Skeletal muscle tissue (tissue), 4 donors: ENCODE results near the gene TNRC6A. TPM values are rescaled to one million over a fixed set of nuclear protein-coding genes. Genes with fewer than 3 reads are reported as not detected.
"Not testable (repeated sequence)": the region's sequence is repeated elsewhere in the genome, so short reads cannot be mapped to it uniquely, and the experiment has no call there.

Experiments
- H3K27ac ChIP-seq: one replicate; pipeline ENCODE4 v1.7.0; 2013; ENCODE audit warnings: mild to moderate bottlenecking, low read depth, low read length, inconsistent platforms
- H3K27me3 ChIP-seq, 3 donors: one replicate each; pipeline ENCODE4 v1.7.0; 2013; ENCODE audit warnings: low read length in 3 of 3; ENCODE audit not compliant: control insufficient read depth in 3 of 3, insufficient read depth in 3 of 3
- H3K36me3 ChIP-seq, 3 donors: one replicate each; pipeline ENCODE4 v1.7.0; 2013; ENCODE audit warnings: low read length in 3 of 3; ENCODE audit not compliant: control insufficient read depth in 3 of 3, insufficient read depth in 3 of 3
- H3K4me1 ChIP-seq, 3 donors: one replicate each; pipeline ENCODE4 v1.7.0; 2013; ENCODE audit warnings: low read length in 3 of 3, mild to moderate bottlenecking in 3 of 3; ENCODE audit not compliant: control insufficient read depth in 3 of 3, insufficient read depth in 3 of 3
- H3K4me3 ChIP-seq, 3 donors: one replicate each; pipeline ENCODE4 v1.7.0; 2013; ENCODE audit warnings: low read length in 3 of 3
- H3K9ac ChIP-seq, 3 donors: one replicate each; pipeline ENCODE4 v1.7.0; 2013; ENCODE audit warnings: low read length in 3 of 3, mild to moderate bottlenecking in 3 of 3, moderate library complexity in 2 of 3, low read depth in 1 of 3
- H3K9me3 ChIP-seq, 3 donors: one replicate each; pipeline ENCODE4 v1.7.0; 2013; ENCODE audit warnings: low read length in 3 of 3; ENCODE audit not compliant: control insufficient read depth in 3 of 3
- total RNA-seq: library from RNA; depleted of rRNA; stranded (reverse); fragments of >200 nt; gene quantifications from one replicate; pipeline ENCODE4 v1.2.3, GENCODE V29; 2014
- donor health status: Osteomylitis.

TNRC6A gene
- total RNA-seq, 1 donor from 2014 or later, result 24.5 TPM

DNA sequence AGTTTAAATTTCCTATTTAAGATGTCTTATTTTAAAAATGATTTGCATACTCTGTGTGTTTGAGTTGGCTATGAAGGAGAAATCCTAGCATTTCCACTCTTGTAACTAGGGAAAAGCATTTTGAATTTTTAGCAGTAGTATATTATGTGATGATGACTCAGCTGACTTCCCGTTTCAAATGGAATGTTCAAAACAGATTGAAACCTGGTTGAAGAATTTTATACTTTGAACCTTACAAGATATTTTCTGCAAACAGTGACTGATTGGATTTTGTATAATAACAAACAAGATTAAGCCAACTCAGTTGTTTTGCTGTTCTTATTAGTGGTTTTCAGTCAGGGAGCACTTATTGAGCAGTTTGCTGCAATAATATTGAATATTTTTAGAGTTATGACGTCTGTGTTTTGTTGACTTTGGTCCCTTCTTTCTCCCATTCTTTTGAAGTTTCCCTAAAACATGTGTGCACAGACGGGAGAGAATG lies 8.0 kb downstream of the TNRC6A start:
- H3K4me3 ChIP-seq, result peak overlapping the region in 1 of 3 donors; percentile 33
- peaks cover 39 to 67% (median 66%) of the 10 kb centered on the region in 3 donors for H3K4me1 ChIP-seq
- H3K27me3 ChIP-seq, result no peaks in the 10 kb centered on the region

DNA sequence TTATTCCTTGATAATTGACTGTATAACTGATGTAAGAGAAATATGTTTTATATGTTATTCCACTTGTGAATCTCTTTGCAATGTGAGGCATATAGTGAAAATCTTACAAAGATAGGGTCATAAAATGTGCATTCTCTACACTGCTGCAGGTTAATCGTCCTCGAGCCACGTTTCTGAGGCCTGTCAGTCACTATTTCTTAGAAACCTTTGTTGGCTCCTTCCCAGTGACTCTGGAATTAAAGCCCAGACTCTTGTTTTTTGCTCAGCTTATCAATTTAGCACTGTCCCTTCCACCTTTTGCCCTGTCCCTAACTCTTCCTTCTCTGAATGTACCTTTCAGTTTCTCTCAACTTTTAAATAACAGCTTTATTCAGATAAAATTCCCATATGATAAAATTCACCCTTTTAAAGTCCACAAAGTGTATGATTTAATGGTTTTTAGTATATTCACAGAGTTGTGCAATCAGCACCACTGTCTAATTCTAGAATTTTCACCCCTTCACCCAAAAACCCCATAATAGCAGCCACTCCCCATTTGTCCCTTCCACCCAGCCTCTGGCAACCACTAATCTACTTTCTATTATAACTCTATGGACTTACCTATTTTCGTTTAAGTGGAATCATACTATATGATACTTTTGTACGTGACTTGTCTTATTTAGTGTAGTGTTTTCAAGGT lies 8.6 kb downstream of the TNRC6A start:
- Histone ChIP-seq H3K36me3 (peaks cover 0 to 5% (median 3%) of the 10 kb centered on the region in 3 donors), H3K4me1 (peaks cover 40 to 62% (median 60%) of the 10 kb centered on the region in 3 donors), H3K27ac (peak overlapping the region; percentile 4), H3K27me3 (no peaks in the 10 kb centered on the region), H3K9me3 (no peaks in the 10 kb centered on the region), H3K4me3 (peak overlapping the region in 1 of 3 donors; percentile 33), H3K9ac (peak overlapping the region in 1 of 3 donors; percentile 1)

More for the DNA sequence above, 8.0 kb downstream of the TNRC6A start:
- Histone ChIP-seq H3K36me3 (peaks cover 0 to 5% (median 3%) of the 10 kb centered on the region in 3 donors), H3K9me3 (no peaks in the 10 kb centered on the region), H3K9ac (peak overlapping the region in 1 of 3 donors; percentile 1), H3K27ac (peak overlapping the region; percentile 4)

DNA sequence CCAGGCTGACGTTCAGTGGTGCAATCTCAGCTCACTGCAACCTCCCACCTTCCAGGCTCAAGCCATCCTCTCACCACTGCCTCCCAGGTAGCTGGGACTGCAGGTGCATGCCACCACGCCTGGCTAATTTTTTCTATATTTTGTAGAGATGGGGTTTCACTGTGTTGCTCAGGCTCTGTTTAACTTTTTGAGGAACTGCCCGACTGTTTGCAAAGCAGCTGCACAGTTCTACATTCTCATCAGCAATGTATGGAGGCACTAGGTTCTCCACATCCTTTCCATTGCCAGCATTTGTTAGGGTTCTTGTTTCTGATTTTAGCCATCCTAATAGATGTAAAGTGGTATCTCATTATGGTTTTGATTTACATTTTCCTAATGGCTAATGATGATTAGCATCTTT lies 9.4 kb downstream of the TNRC6A start:
- Histone ChIP-seq H3K4me3 (no peak overlapping the region), H3K27ac (no peak overlapping the region), H3K27me3 (no peaks in the 10 kb centered on the region), H3K36me3 (peaks cover 0 to 5% (median under 1%) of the 10 kb centered on the region in 3 donors), H3K9me3 (no peaks in the 10 kb centered on the region), H3K4me1 (peaks cover 32 to 57% (median 54%) of the 10 kb centered on the region in 3 donors), H3K9ac (no peak overlapping the region)

DNA sequence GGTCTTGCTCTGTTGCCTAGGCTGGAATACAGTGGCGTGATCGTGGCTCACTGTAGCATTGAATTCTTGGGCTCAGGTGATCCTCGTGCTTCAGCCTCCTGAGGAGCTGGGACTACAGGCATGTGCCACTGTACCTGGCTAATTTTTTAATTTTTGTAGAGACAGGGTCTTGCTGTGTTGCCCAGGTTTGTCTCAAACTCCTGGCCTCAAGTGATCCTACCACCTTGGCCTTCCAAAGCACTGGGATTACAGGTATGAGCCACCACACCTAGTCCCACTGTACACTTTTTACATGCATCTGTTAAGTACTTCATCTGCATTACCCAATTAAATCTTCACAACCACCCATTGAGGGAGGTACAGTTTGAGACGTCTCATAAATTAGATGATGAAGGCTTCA lies 12.4 kb downstream of the TNRC6A start:
- Histone ChIP-seq H3K27me3 (no peaks in the 10 kb centered on the region), H3K4me1 (peaks cover 42 to 60% (median 60%) of the 10 kb centered on the region in 3 donors), H3K36me3 (peaks cover 0 to 5% (median 0%) of the 10 kb centered on the region in 3 donors), H3K4me3 (no peak overlapping the region), H3K9ac (no peak overlapping the region), H3K27ac (no peak overlapping the region), H3K9me3 (no peaks in the 10 kb centered on the region)

DNA sequence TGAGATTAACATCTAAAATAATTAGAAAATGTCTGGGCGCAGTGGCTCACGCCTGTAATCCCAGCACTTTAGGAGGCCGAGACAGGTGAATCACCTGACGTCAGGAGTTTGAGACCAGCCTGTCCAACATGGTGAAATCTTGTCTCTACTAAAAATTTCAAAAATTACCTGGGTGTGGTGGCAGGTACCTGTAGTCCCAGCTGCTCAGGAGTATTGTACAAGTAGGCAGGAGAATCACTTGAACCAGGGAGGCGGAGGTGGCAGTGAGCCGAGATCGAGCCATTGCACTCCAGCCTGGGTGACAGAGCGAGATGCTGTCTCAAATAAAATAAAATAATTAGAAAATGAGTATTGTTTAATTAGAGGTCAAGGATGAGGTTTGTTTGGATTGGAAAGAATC lies 13.2 kb downstream of the TNRC6A start:
- H3K9ac ChIP-seq, H3K36me3 ChIP-seq, H3K9me3 ChIP-seq, H3K27me3 ChIP-seq, H3K27ac ChIP-seq, H3K4me3 ChIP-seq: not testable (repeated sequence)
- H3K4me1 ChIP-seq, result peaks cover 47 to 66% (median 65%) of the 10 kb centered on the region in 3 donors

DNA sequence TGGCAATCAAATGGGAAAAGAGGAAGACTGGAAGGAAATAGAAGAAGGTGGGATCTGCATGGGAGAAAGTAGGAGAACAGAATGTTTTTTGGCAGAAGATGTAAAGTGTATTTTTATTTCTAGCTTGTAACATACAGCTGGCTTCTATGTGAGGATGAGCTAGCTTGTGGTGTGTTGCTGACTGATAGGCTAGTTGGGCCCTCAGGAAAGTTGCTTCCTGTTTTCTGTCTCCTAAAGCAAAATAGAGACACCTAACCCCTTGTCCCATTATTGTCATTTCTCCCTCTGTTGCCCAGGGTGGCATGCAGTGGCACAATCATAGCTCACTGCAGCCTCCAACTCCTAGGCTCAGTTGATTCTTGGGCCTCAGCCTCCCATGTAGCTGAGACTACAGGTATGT lies 15.9 kb downstream of the TNRC6A start:
- H3K27ac ChIP-seq, result no peak overlapping the region
- H3K4me3 ChIP-seq, result no peak overlapping the region
- H3K4me1 ChIP-seq, result peaks cover 59 to 74% (median 65%) of the 10 kb centered on the region in 3 donors
- H3K9ac ChIP-seq, result no peak overlapping the region
- H3K27me3 ChIP-seq, result no peaks in the 10 kb centered on the region
- H3K9me3 ChIP-seq, result no peaks in the 10 kb centered on the region
- no peaks in the 10 kb centered on the region for H3K36me3 ChIP-seq

DNA sequence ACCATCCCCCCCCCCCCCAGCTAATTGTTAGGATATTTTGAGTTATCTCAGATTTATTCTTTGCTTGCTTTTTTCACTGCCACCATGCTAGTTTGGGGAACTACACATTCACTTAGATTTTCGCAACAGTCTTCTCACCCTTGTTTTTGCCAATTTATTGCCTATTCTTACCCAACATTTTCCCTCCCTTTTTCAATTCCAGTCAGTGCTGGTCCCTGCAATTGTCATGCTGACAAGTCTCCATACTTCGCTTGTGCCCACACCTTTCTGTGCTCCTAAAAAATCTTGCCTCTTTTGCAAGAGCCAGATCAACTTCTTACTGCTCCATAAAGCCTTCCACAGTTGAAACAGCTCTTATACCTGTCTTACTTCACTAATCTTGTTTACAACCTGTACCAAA lies 16.3 kb downstream of the TNRC6A start:
- H3K9me3 ChIP-seq, result no peaks in the 10 kb centered on the region
- no peaks in the 10 kb centered on the region for H3K36me3 ChIP-seq
- H3K9ac ChIP-seq, result no peak overlapping the region
- H3K27me3 ChIP-seq, result no peaks in the 10 kb centered on the region
- peak overlapping the region; percentile 72 for H3K27ac ChIP-seq
- no peak overlapping the region for H3K4me3 ChIP-seq
- peaks cover 57 to 71% (median 63%) of the 10 kb centered on the region in 3 donors for H3K4me1 ChIP-seq

DNA sequence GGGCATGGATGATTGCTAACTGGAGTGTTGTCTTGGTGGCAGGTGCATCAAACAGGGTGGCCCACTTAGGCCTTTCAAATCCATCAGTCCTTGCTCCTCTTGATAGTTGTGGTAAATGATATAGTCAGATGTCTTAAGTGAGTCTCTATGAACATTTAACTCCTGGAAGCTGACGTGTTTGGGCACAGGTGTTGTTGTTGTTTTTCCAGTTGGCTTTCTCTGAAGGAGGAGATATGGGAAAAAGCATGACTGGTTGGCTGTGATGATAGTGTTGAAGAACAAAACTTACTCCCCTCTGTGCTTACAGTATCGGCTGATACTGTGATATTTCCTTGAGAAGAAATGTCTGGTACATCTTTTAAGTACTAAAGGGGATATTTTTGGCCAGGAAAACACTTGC lies 18.0 kb downstream of the TNRC6A start:
- peak overlapping the region in 1 of 3 donors; percentile 9 for H3K4me3 ChIP-seq
- H3K27ac ChIP-seq, result peak overlapping the region; percentile 72
- H3K9me3 ChIP-seq, result no peaks in the 10 kb centered on the region
- peak overlapping the region in 1 of 3 donors; percentile 55 for H3K9ac ChIP-seq
- H3K36me3 ChIP-seq, result no peaks in the 10 kb centered on the region
- peaks cover 57 to 67% (median 65%) of the 10 kb centered on the region in 3 donors for H3K4me1 ChIP-seq
- no peaks in the 10 kb centered on the region for H3K27me3 ChIP-seq

DNA sequence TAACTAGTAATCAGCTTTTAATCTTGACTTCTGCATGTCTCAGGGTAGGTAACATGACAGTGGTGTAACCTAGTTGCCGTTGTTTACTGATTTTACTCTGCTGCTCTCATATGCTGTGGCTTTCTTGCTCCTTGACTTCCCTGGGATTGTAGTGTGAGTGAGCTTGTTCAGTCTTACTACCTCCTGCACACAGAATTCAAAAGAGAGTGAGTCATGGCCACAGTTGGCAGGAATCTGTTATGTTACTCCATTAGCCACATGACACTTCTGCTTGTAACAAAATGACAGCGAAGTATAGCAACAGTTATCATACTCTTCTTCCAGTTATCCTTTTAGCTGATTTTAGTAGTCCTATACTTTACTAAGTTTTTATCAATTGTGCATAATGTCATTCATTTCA lies 18.8 kb downstream of the TNRC6A start:
- Histone ChIP-seq H3K9me3 (no peaks in the 10 kb centered on the region), H3K36me3 (no peaks in the 10 kb centered on the region), H3K27ac (peak overlapping the region; percentile 72), H3K4me1 (peaks cover 61 to 71% (median 68%) of the 10 kb centered on the region in 3 donors), H3K4me3 (peak overlapping the region in 2 of 3 donors; percentile 9 to 14), H3K27me3 (no peaks in the 10 kb centered on the region), H3K9ac (peak overlapping the region in 2 of 3 donors; percentile 34 to 55)

DNA sequence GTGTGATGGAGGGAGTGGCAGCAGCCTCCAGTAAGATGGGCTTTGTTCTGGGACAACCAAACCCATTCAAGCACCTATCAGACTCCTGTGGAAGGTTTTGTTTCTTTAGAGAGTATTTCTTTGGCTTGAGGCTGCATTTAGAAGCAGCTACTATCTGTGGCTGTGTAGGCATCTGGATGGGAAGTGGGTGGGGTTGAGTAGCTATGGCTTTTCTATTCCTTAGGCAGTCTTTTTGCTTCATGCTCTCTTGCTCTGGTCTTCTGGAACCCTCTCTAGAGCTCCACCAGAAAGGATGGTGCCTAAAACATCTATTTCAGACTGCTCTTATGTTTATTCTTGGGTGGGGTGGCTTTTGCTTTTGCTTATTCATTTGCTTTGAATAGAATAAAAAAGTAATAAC lies 19.9 kb downstream of the TNRC6A start:
- H3K4me3 ChIP-seq, result no peak overlapping the region
- no peaks in the 10 kb centered on the region for H3K36me3 ChIP-seq
- no peak overlapping the region for H3K27ac ChIP-seq
- H3K9ac ChIP-seq, result no peak overlapping the region
- H3K9me3 ChIP-seq, result no peaks in the 10 kb centered on the region
- peaks cover 61 to 72% (median 64%) of the 10 kb centered on the region in 3 donors for H3K4me1 ChIP-seq
- no peaks in the 10 kb centered on the region for H3K27me3 ChIP-seq
